GM20000 (cell line): ENCODE measurements around the gene APBA1.

Experiments
- DNase-seq: peaks from one replicate; pipeline ENCODE4 v3.0.0; 2012; ENCODE audit warnings: low spot score
- TF ChIP-seq, protein P1 (sequence below): IDR thresholded peaks from 2 replicates; pipeline ENCODE4 v1.5.1; 2012; ENCODE audit warnings: mild to moderate bottlenecking, control low read depth; ENCODE audit errors: extremely low read depth, missing control alignments

Gene APBA1

DNA sequence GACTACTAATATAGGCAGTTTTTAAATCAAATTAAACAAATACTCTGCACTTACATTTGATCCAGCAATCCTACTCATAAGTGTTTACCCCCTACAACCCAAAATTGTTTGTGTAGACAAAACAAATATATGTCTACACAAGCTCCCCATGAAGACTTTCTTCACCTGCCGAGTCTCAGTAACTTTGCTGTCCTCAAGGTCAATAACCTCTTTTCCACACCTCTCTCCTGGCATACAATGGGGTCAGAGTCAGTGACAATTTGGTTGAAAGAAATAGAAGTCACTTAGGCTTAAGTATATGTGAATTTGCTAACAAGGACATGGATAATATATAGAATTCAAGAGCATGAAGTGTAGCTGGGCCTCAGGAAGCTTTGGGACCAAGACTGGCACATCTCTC is 29.1 kb downstream of the APBA1 start:
- no peak for DNase-seq
- TF ChIP-seq, protein P1, sequence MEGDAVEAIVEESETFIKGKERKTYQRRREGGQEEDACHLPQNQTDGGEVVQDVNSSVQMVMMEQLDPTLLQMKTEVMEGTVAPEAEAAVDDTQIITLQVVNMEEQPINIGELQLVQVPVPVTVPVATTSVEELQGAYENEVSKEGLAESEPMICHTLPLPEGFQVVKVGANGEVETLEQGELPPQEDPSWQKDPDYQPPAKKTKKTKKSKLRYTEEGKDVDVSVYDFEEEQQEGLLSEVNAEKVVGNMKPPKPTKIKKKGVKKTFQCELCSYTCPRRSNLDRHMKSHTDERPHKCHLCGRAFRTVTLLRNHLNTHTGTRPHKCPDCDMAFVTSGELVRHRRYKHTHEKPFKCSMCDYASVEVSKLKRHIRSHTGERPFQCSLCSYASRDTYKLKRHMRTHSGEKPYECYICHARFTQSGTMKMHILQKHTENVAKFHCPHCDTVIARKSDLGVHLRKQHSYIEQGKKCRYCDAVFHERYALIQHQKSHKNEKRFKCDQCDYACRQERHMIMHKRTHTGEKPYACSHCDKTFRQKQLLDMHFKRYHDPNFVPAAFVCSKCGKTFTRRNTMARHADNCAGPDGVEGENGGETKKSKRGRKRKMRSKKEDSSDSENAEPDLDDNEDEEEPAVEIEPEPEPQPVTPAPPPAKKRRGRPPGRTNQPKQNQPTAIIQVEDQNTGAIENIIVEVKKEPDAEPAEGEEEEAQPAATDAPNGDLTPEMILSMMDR: no peak

DNA sequence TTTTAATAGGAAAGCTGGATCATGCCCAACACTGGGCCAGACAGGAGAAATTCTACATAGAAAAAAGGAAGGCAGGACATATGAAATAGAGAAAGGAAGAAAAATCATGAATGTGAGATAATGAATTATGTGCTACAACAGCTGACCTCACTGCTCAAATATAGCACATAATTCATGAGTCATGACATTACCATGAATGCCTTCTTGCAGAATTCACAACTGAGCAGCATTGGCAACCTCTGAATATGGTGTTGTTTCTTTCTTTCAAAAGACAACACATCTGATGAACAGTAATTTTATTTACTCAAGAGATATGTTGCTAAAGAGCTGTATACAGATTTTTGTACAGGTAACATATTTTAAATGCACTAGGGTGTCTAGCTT is 34.4 kb downstream of the APBA1 start:
- TF ChIP-seq, protein P1: no peak
- no peak for DNase-seq

DNA sequence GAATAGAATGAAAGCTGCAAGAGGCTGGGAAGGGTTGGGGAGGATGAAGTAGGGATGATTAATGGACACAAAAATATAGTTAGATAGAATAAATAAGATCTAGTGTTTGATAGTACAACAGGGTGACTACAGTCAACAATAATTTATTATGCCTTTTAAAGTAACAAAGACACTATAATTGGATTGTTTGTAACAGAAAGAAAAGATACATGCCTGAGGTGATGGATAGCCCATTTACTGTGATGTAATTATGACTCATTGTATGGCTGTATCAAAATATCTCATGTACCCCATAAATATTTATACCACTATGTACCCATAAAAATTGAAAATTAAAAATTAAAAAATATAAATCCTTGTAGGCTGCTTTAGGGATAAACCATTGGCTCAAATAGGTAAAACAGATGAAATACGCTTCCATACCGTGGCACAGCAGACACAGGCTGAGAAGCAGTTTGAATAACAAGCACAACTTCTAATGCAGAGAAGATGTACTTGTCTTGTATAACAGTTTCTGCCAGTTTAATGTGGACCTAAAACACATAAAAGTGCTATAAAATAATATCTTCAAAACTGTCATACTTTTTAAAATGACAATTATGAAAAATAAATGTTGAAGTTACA is 34.9 kb downstream of the APBA1 start:
- DNase-seq: no peak

DNA sequence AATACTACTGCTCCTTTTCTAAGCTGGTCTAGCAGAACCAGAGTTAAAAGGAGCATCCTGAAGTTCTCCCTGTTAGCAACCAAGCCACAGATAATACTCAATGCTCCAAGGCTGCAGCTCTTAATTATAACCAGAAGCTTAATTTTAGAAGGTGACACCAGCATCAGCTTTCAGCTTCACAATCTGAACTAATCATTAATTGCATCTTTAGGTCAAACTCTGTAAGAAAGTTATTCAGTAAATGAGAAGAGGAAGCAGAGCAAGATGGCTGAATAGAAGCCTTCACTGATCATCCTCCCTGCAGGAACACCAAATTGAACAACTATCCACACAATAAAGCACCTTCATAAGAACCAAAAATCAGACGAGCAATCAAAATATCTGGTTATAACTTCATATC is 38.5 kb downstream of the APBA1 start:
- TF ChIP-seq, protein P1: no peak
- DNase-seq: no peak

More for the DNA sequence above, 34.9 kb downstream of the APBA1 start:
- TF ChIP-seq, protein P1: no peak

DNA sequence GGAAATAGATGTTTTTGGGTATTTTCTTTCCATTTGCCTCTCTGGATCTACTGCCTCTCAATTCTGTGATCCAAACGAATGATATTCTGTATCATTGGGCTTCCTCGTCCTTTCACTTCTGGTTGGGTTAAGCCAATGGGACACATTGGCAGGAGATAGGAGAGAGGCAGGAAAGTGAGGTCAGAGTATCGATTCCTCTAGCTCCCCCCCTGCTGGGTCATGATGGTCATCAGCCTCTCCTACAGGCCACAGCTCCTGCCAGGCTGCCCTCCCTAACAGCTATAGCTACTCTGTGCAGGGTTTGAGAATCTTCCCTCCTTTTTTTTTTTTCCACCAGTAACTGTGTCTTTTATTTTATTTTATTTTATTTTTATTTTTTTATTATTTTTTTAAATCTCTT is 39.4 kb downstream of the APBA1 start:
- TF ChIP-seq, protein P1: no peak
- no peak for DNase-seq

DNA sequence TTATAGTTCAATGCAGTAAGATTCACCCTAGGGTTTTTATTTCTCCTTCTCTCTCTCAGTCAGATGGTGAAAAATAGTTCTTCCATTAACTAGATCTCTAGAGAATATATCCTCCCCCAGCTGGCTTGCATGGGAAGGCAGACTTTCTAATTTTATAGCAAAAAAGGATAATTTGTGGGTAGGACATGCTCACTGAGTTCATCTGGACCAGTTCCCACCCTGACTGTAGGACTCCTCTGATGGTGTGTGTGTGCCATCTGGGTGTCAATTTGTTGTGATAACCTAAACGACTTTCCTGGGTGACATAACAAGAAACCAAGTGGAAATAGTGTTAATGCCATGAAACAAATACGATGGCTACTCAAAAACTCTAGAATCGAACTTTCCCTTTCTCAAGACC is 44.9 kb downstream of the APBA1 start:
- DNase-seq: no peak
- TF ChIP-seq, protein P1: no peak

DNA sequence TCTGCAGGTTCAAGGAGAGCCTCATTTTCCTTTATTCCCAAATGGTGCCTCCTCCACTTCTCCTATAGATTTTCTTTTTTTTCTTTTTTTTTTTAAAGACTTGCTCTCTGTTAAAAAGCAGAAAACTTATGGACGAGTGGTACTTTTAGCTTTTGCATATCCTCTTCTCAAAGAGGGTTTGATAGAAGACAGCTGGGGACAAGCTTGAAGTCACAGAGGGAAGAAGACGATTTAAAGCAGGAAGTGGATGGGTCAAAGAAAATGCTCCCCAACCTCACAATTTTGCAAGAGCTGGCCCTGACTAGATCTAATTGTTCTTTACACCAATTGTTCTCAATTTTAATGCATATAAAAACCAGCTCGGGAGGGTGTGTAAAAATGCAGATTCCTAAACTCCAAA is 48.9 kb downstream of the APBA1 start:
- TF ChIP-seq, protein P1: no peak
- no peak for DNase-seq
